ENCODE data around the gene ZNF398.

GRCh38 chr7:149223176-149223575, 75.9 kb downstream of the ZNF398 start:
- TF ChIP-seq, protein P1, sequence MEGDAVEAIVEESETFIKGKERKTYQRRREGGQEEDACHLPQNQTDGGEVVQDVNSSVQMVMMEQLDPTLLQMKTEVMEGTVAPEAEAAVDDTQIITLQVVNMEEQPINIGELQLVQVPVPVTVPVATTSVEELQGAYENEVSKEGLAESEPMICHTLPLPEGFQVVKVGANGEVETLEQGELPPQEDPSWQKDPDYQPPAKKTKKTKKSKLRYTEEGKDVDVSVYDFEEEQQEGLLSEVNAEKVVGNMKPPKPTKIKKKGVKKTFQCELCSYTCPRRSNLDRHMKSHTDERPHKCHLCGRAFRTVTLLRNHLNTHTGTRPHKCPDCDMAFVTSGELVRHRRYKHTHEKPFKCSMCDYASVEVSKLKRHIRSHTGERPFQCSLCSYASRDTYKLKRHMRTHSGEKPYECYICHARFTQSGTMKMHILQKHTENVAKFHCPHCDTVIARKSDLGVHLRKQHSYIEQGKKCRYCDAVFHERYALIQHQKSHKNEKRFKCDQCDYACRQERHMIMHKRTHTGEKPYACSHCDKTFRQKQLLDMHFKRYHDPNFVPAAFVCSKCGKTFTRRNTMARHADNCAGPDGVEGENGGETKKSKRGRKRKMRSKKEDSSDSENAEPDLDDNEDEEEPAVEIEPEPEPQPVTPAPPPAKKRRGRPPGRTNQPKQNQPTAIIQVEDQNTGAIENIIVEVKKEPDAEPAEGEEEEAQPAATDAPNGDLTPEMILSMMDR (IDR thresholded peaks at IDR 0.05 in 8 of 11, conservative IDR thresholded peaks at IDR 0.05 in 3 of 11): no peak
- no peak for TF ChIP-seq POLR2AphosphoS5 (IDR thresholded peaks at IDR 0.05)
